K562 (cell line): ENCODE measurements around the gene TBC1D32. TPM values are rescaled to one million over a fixed set of nuclear protein-coding genes. Genes with fewer than 3 reads are reported as not detected.
A peak's percentile ranks its signal among the peaks of the same experiment; 100 is the strongest.

Experiments used
- ATAC-seq: fragments of 200-7000 bp; cut with Tn5 transposase; 3 replicates; pipeline ENCODE4 v1.9.1; 2020; ENCODE audit warnings: moderate library complexity
- BruUV-seq: library from RNA; stranded (reverse); fragments of 400-500 nt; replicated peaks from 2 replicates; lab custom pipeline; 2021; lab: Mats Ljungman, UMichigan
- CTCF ChIA-PET: fragments of 300-600 bp; formaldehyde crosslinking; extraction: SDS; loops from one replicate; lab custom pipeline; 2021; ENCODE audit warnings: low intra/inter-chr PET ratio; lab: Yijun Ruan, JAX
- POLR2A ChIA-PET: fragments of 300-600, 350-650 bp; sonication (Branson Sonifier 250); formaldehyde crosslinking; extraction: SDS; loops from one replicate; lab custom pipeline; 2021; ENCODE audit warnings: antibody characterized with exemption, inconsistent platforms; lab: Yijun Ruan, JAX
- DNase-seq, 4 experiments: peaks; one replicate each; pipeline versions ENCODE4 v3.0.0 to v3.0.0-alpha.2; 2011 to 2018; ENCODE audit warnings: low spot score in 3 of 4, mixed read lengths in 3 of 4; ENCODE audit errors: extremely low read depth in 1 of 4
- FAIRE-seq: peaks from 2 replicates; lab custom pipeline; 2011; peaks lifted over from hg19 to GRCh38; lab: Jason Lieb, UNC
- H2AFZ ChIP-seq: 2 replicates; pipeline ENCODE4 v1.6.0; 2011; ENCODE audit warnings: low read depth, low read length, control low read depth, inconsistent platforms
- H3K27ac ChIP-seq: fragments of 200-600 bp; 3 replicates; pipeline ENCODE4 v1.8.0; 2011; ENCODE audit warnings: low read depth, mild to moderate bottlenecking, control low read depth, inconsistent platforms, low read length, moderate library complexity, mixed read lengths; ENCODE audit errors: extremely low read depth
- H3K27me3 ChIP-seq, 2 experiments: fragments of 300-600 bp in 1 of 2; 2 replicates in 1 of 2; 3 replicates in 1 of 2; pipeline versions ENCODE4 v1.6.0 to v1.8.0; 2011; ENCODE audit warnings: inconsistent platforms in 2 of 2, low read length in 2 of 2, mild to moderate bottlenecking in 1 of 2, mixed read lengths in 1 of 2, moderate library complexity in 1 of 2; ENCODE audit not compliant: control insufficient read depth in 2 of 2, insufficient read depth in 2 of 2
- H3K36me3 ChIP-seq: fragments of 300-600 bp; 3 replicates; pipeline ENCODE4 v1.8.0; 2011; ENCODE audit warnings: mild to moderate bottlenecking, low read length, inconsistent platforms; ENCODE audit not compliant: control insufficient read depth, insufficient read depth
- H3K4me1 ChIP-seq, 2 experiments: fragments of 200-600 bp in 1 of 2; replicated peaks in 1 of 2; 2 replicates in 1 of 2; 3 replicates in 1 of 2; pipeline versions ENCODE4 v1.5.1 to v1.8.0; 2011; ENCODE audit warnings: inconsistent platforms in 2 of 2, low read length in 2 of 2, mild to moderate bottlenecking in 1 of 2, mixed read lengths in 1 of 2, moderate library complexity in 1 of 2; ENCODE audit not compliant: control insufficient read depth in 2 of 2, insufficient read depth in 2 of 2
- H3K4me2 ChIP-seq: 2 replicates; pipeline ENCODE4 v1.6.1; 2011; ENCODE audit warnings: low read length, control low read depth, inconsistent platforms, mixed read lengths; ENCODE audit not compliant: insufficient read depth
- H3K4me3 ChIP-seq: fragments of 200-600 bp; sonication (generic), shearing (Covaris generic); 2 replicates; pipeline ENCODE4 v1.5.1; 2016; ENCODE audit warnings: control low read depth, inconsistent platforms
- H3K79me2 ChIP-seq: fragments of 200-600 bp; 3 replicates; pipeline ENCODE4 v1.8.0; 2011; ENCODE audit warnings: low read length, inconsistent platforms; ENCODE audit not compliant: control insufficient read depth, insufficient read depth
- H3K9ac ChIP-seq, 2 experiments: 2 replicates each; pipeline versions ENCODE4 v1.6.0 to v1.6.1; 2011; ENCODE audit warnings: low read depth in 2 of 2, low read length in 2 of 2, control low read depth in 1 of 2, inconsistent platforms in 1 of 2, mild to moderate bottlenecking in 1 of 2, mixed read lengths in 1 of 2; ENCODE audit not compliant: insufficient read depth in 1 of 2
- H3K9me1 ChIP-seq: one replicate; pipeline ENCODE4 v1.6.0; 2011; ENCODE audit warnings: inconsistent platforms, mild to moderate bottlenecking, low read length, moderate library complexity; ENCODE audit not compliant: control insufficient read depth, insufficient read depth
- H3K9me3 ChIP-seq: replicated peaks from 2 replicates; pipeline ENCODE4 v1.5.1; 2011; ENCODE audit warnings: low read depth, low read length, inconsistent platforms; ENCODE audit not compliant: control insufficient read depth, insufficient read depth
- H4K20me1 ChIP-seq: replicated peaks from 2 replicates; pipeline ENCODE4 v1.6.1; 2011; ENCODE audit warnings: low read length, inconsistent platforms, mixed read lengths; ENCODE audit not compliant: control insufficient read depth, insufficient read depth
- CEBPB ChIP-seq: fragments of 450-650 bp; IDR thresholded peaks from 2 replicates; pipeline ENCODE4 v1.6.1; 2016; ENCODE audit warnings: missing genetic modification characterization, missing compliant biosample characterization
- CEBPG ChIP-seq, 3 experiments: fragments of 200-800 bp in 1 of 3; sonication (Bioruptor generic) in 1 of 3; sonication (generic) in 1 of 3; formaldehyde crosslinking in 1 of 3; IDR thresholded peaks in 2 of 3; conservative IDR thresholded peaks in 1 of 3; 2 replicates each; pipeline versions ENCODE4 v1.6.1 to v1.8.0; 2016 to 2022; ENCODE audit warnings: missing compliant biosample characterization in 2 of 3, missing genetic modification characterization in 2 of 3, mild to moderate bottlenecking in 1 of 3, missing genetic modification reagents in 1 of 3
- FOSL1 ChIP-seq: fragments of 200-800 bp; sonication (Bioruptor generic); conservative IDR thresholded peaks from 2 replicates; pipeline ENCODE4 v1.6.1; 2016; ENCODE audit warnings: missing genetic modification characterization, missing compliant biosample characterization
- FOXJ2 ChIP-seq: fragments of 200-800 bp; sonication (Bioruptor generic); IDR thresholded peaks from 2 replicates; pipeline ENCODE4 v1.6.1; 2016; ENCODE audit warnings: missing genetic modification characterization, missing compliant biosample characterization
- KHSRP ChIP-seq: fragments of 450-650 bp; IDR thresholded peaks from 2 replicates; pipeline ENCODE4 v1.6.1; 2017
- POLR3G ChIP-seq: IDR thresholded peaks from 2 replicates; pipeline ENCODE4 v1.6.1; 2011; ENCODE audit not compliant: insufficient read length, insufficient replicate concordance; ENCODE audit errors: extremely low read depth
- TCF7L2 ChIP-seq: fragments of 150-350 bp; IDR thresholded peaks from 2 replicates; pipeline ENCODE4 v1.6.1; 2016; ENCODE audit warnings: low read depth, mild to moderate bottlenecking, low read length, moderate library complexity
- ZFPM2 ChIP-seq: fragments of 250-450 bp; sonication (Bioruptor Pico); IDR thresholded peaks from 2 replicates; pipeline ENCODE4 v1.5.1; 2022; ENCODE audit warnings: mild to moderate bottlenecking
- ZNF778 ChIP-seq: fragments of 450-650 bp; formaldehyde crosslinking; IDR thresholded peaks from 2 replicates; pipeline ENCODE4 v1.4.0; 2020; ENCODE audit warnings: mild to moderate bottlenecking, moderate library complexity
- WGBS: fragments of 100-300 bp; shearing (Covaris generic); methylation state at CpG from one replicate; pipeline ENCODE4 v1.1.6; 2016; ENCODE audit warnings: low coverage, mixed read lengths; ENCODE audit not compliant: insufficient coverage; ENCODE audit errors: missing lambda C conversion rate; 5-methylcytosine and 5-hydroxymethylcytosine counted together
- in situ Hi-C: fragments of 300-500 bp; cut with MboI; formaldehyde crosslinking; loops from 4 replicates; pipeline ENCODE4 v1.15.0; 2018; ENCODE audit warnings: inconsistent platforms, mixed read lengths
- intact Hi-C: fragments of 100-400 bp; cut with micrococcal nuclease; formaldehyde crosslinking; loops from 2 replicates; pipeline ENCODE4 v1.14.2; 2022
- polyA plus RNA-seq, 8 experiments: library from polyadenylated mRNA; depleted of rRNA in 4 of 8; stranded (reverse) in 5 of 8; unstranded in 3 of 8; fragments of >200 nt; fragmentation: Nextera tagmentation in 2 of 8; fragmentation: Illumina TruSeq in 1 of 8; extraction: Ambion mirVana in 2 of 8; extraction: Trizol in 1 of 8; gene quantifications; 2 replicates each; pipeline versions ENCODE4 v1.2.1 to v1.2.3, GENCODE V29; 2011 to 2014; ENCODE audit warnings: inconsistent platforms in 1 of 8, missing spikeins in 1 of 8
- total RNA-seq, 7 experiments: library from RNA; depleted of rRNA in 6 of 7; stranded (reverse); fragments of >200 nt in 6 of 7; fragmentation: Illumina TruSeq in 2 of 7; extraction: Trizol in 2 of 7; gene quantifications; 2 replicates each; pipeline versions ENCODE4 v1.2.1 to v1.2.3, GENCODE V29; 2011 to 2021; ENCODE audit warnings: low replicate concordance in 1 of 7

TBC1D32 gene
- total and polyA plus RNA-seq, 9 of the 15 experiments (the other 6 are each of a cell fraction or from before 2014, with no cell fraction given) = 2.5 to 9.6 (median 3.9) TPM

DNA sequence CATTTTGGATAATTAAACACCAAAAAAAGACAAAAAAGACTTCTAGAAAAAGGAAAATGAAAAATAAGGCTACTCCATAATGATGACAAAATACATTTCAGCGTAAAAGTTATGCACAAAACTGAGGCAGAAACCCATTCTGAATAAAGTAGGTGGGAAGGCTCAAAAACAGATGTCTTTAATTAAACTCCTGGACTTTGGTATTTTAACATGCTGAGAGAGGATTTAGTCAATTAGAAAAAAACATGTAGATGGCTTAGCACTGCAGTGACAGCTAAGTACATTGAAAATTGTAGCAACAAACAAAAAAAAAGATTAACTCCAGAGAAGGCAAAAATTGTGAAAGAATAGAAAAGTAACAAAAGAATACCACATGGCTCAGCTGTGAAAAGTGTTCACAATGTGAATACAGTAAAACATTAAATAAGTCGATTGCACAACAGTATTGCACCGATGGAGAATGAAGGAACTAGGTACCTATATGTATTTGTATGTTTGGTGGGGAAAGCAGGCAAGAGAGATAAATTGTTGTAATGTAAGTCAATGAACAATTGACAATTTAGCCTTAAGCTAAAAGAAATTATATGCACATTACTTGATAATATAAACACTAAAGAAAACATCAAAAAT, 59.5 kb downstream of the TBC1D32 start:
- Histone ChIP-seq H2AFZ (no peak overlapping the region), H3K4me1 (no peaks in the 10 kb centered on the region), H3K27me3 (no peaks in the 10 kb centered on the region), H3K4me3 (no peak overlapping the region), H3K27ac (no peak overlapping the region), H3K9me3 (no peaks in the 10 kb centered on the region), H3K9ac (no peak overlapping the region), H3K9me1 (no peaks in the 10 kb centered on the region), H3K4me2 (no peak overlapping the region)
- intact Hi-C loops = no loop called here
- FAIRE-seq = no peak
- in situ Hi-C loops = no loop called here
- TF ChIP-seq KHSRP (no peak), TCF7L2 (no peak), FOSL1 (tag) (no peak), FOXJ2 (tag) (no peak), POLR3G (no peak), ZFPM2 (CRISPR knock-in tag) (no peak), CEBPG (CRISPR knock-in tag; IDR thresholded peaks at IDR 0.05) (no peak), CEBPG (tag; conservative IDR thresholded peaks at IDR 0.05 in 1 of 2, IDR thresholded peaks at IDR 0.05 in 1 of 2) (peak in 1 of 2 experiments; percentile 35; a peak in 1 of 4 replicates), ZNF778 (CRISPR knock-in tag) (no peak), CEBPB (tag) (peak; percentile 73)
- TF ChIP-seq, all 486 proteins: peak for 2
- H3K36me3 ChIP-seq = no peaks in the 10 kb centered on the region
- no peak for ATAC-seq
- BruUV-seq = no TSS peak
- ChIA-PET POLR2A (no interaction called here), CTCF (no interaction called here)
- WGBS = 29% methylated on average over 3 of the region's 3 CpGs
- H4K20me1 ChIP-seq = no peaks in the 10 kb centered on the region
- no peaks in the 10 kb centered on the region for H3K79me2 ChIP-seq
- DNase-seq = no peak
